ENCODE data around the gene KIF26B. TPM values are rescaled to one million over a fixed set of nuclear protein-coding genes. Genes with fewer than 3 reads are reported as not detected.

Gene KIF26B
- total RNA-seq, 1 experiment from 2014 or later: 0.04 TPM

- DNase-seq: no peak
- Histone ChIP-seq H3F3A (ENCODE audit: low read length, unreplicated experiment) (no peaks in the 10 kb centered on the region), H4K20me1 (ENCODE audit: low read length) (no peaks in the 10 kb centered on the region), H3K27ac (ENCODE audit: low read length) (no peak overlapping the region), H3K4me1 (ENCODE audit: insufficient read depth, low read length) (no peaks in the 10 kb centered on the region), H3K9me3 (ENCODE audit: low read length) (no peaks in the 10 kb centered on the region), H3K27me3 (ENCODE audit: low read length) (peaks cover 87% of the 10 kb centered on the region), H3K9ac (ENCODE audit: low read length) (no peak overlapping the region), H3K79me2 (ENCODE audit: low read length) (no peaks in the 10 kb centered on the region), H3K9me2 (replicated peaks; ENCODE audit: low read length) (no peaks in the 10 kb centered on the region), H3K4me2 (ENCODE audit: low read length) (no peak overlapping the region), H2AFZ (ENCODE audit: low read length) (no peak overlapping the region), H3K4me3 (ENCODE audit: low read length) (no peak overlapping the region), H3K36me3 (ENCODE audit: low read depth, low read length) (no peaks in the 10 kb centered on the region)
- BruUV-seq (replicated peaks): no TSS peak
- ATAC-seq: no peak
- POLR2A ChIA-PET (ENCODE audit: unreplicated experiment): interaction anchor here (0.6 kb wide), 1 partner anchor 19 kb away, joined by 6 read pairs; no protein-coding TSS in a partner anchor
- CTCF ChIA-PET: no interaction called here
- intact Hi-C loops (cut with micrococcal nuclease): no loop called here
- TF ChIP-seq CTCF (conservative IDR thresholded peaks at IDR 0.05; ENCODE audit: low read depth, low read length) (no peak), EZH2 (IDR thresholded peaks at IDR 0.05; ENCODE audit: low read length, unreplicated experiment) (no peak), EZH2phosphoT487 (IDR thresholded peaks at IDR 0.05; ENCODE audit: borderline replicate concordance, low read length) (no peak)
These were observed 249.7 kb downstream of the KIF26B start for GRCh38 chr1:245404527-245404926.

DNA sequence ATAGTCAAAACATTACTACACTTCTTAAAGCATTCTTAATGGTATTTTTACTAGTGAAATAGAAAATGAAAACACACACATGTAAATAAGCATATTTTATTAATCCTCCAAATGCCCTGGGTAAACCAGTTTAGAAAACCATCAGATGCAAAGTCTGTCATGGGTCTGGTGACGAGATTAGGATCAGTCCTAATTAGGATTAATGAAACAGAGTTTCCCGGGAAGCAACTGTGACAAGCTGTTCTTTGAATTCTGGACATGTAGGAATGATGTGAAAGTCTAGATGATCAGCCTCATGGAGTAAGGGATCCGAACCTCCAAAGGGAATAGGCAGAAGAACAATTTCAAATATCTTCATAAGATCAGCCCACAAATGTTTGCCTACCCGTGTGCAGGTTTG is 250.2 kb downstream of the KIF26B start:
- H3K4me3 ChIP-seq (ENCODE audit: low read length): no peak overlapping the region
- no peaks in the 10 kb centered on the region for H3F3A ChIP-seq (ENCODE audit: low read length, unreplicated experiment)
- POLR2A ChIA-PET (ENCODE audit: unreplicated experiment): interaction anchor here (0.6 kb wide), 1 partner anchor 19 kb away, joined by 6 read pairs; no protein-coding TSS in a partner anchor
- H3K27me3 ChIP-seq (ENCODE audit: low read length): peaks cover 83% of the 10 kb centered on the region
- H3K36me3 ChIP-seq (ENCODE audit: low read depth, low read length): no peaks in the 10 kb centered on the region
- TF ChIP-seq EZH2phosphoT487 (IDR thresholded peaks at IDR 0.05; ENCODE audit: borderline replicate concordance, low read length) (no peak), EZH2 (IDR thresholded peaks at IDR 0.05; ENCODE audit: low read length, unreplicated experiment) (peak; percentile 25)
- H3K9me2 ChIP-seq (replicated peaks; ENCODE audit: low read length): no peaks in the 10 kb centered on the region
- no peak overlapping the region for H2AFZ ChIP-seq (ENCODE audit: low read length)
- no peak overlapping the region for H3K4me2 ChIP-seq (ENCODE audit: low read length)
- H3K27ac ChIP-seq (ENCODE audit: low read length): no peak overlapping the region
- no peaks in the 10 kb centered on the region for H3K79me2 ChIP-seq (ENCODE audit: low read length)
- DNase-seq: no peak
- intact Hi-C loops (cut with micrococcal nuclease): no loop called here
- no peaks in the 10 kb centered on the region for H3K4me1 ChIP-seq (ENCODE audit: insufficient read depth, low read length)
- no TSS peak for BruUV-seq (replicated peaks)
- no peaks in the 10 kb centered on the region for H3K9me3 ChIP-seq (ENCODE audit: low read length)
- ATAC-seq: no peak
- CTCF ChIA-PET: no interaction called here
- H4K20me1 ChIP-seq (ENCODE audit: low read length): no peaks in the 10 kb centered on the region
- no peak overlapping the region for H3K9ac ChIP-seq (ENCODE audit: low read length)

DNA sequence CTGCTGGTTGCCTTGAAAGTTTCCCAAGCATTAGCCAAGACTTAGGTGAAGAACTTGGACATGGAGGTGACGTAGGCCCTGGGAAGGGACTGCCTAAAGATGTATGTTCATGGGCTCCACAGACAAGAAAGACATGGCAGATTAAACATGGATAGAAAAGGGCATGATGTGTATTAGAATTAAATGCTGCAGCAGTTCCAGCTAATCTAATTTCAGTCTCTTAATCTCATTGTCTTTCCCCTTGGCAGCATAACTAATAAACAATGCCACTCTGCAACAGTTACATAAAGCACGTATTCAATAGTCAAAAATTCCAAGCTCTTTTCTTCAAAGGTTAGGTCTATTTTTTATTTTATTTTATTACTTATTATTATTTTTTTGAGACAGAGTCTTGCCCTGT is 251.6 kb downstream of the KIF26B start:
- TF ChIP-seq EZH2phosphoT487 (IDR thresholded peaks at IDR 0.05; ENCODE audit: borderline replicate concordance, low read length) (no peak), EZH2 (IDR thresholded peaks at IDR 0.05; ENCODE audit: low read length, unreplicated experiment) (no peak)
- DNase-seq (no peak), ATAC-seq (no peak)
- Histone ChIP-seq H3K4me1 (ENCODE audit: insufficient read depth, low read length) (no peaks in the 10 kb centered on the region), H3K9ac (ENCODE audit: low read length) (no peak overlapping the region), H3K4me3 (ENCODE audit: low read length) (no peak overlapping the region), H2AFZ (ENCODE audit: low read length) (no peak overlapping the region), H4K20me1 (ENCODE audit: low read length) (no peaks in the 10 kb centered on the region), H3K9me2 (replicated peaks; ENCODE audit: low read length) (no peaks in the 10 kb centered on the region), H3K27ac (ENCODE audit: low read length) (no peak overlapping the region), H3K79me2 (ENCODE audit: low read length) (no peaks in the 10 kb centered on the region), H3K27me3 (ENCODE audit: low read length) (peaks cover 74% of the 10 kb centered on the region), H3K9me3 (ENCODE audit: low read length) (no peaks in the 10 kb centered on the region), H3K36me3 (ENCODE audit: low read depth, low read length) (no peaks in the 10 kb centered on the region), H3F3A (ENCODE audit: low read length, unreplicated experiment) (no peaks in the 10 kb centered on the region), H3K4me2 (ENCODE audit: low read length) (no peak overlapping the region)
- intact Hi-C loops (cut with micrococcal nuclease): no loop called here
- ChIA-PET CTCF (no interaction called here), POLR2A (ENCODE audit: unreplicated experiment) (no interaction called here)
- no TSS peak for BruUV-seq (replicated peaks)

DNA sequence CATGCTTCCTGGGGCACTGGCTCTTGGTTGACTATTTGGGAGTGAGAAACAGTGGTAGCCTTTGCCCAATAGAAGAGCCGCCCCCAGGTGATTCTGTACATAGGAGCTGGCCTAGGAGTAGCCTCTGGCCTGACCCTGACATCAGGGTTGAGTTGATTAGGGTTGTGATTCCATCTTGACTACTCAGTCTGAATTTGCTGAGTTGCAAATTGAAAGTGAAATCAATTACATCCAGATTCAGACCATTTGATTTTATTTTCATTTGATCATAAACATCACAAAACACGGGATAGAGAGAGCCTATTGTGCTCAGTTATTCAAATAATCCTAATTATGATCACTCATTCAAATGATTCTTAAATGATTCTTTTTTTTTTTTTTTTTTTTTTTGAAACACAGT is 253.2 kb downstream of the KIF26B start:
- H3K4me2 ChIP-seq (ENCODE audit: low read length): no peak overlapping the region
- H3K9me3 ChIP-seq (ENCODE audit: low read length): no peaks in the 10 kb centered on the region
- no peak overlapping the region for H3K27ac ChIP-seq (ENCODE audit: low read length)
- no peaks in the 10 kb centered on the region for H3K79me2 ChIP-seq (ENCODE audit: low read length)
- no TSS peak for BruUV-seq (replicated peaks)
- TF ChIP-seq CTCF (conservative IDR thresholded peaks at IDR 0.05; ENCODE audit: low read depth, low read length) (no peak), EZH2 (IDR thresholded peaks at IDR 0.05; ENCODE audit: low read length, unreplicated experiment) (no peak), EZH2phosphoT487 (IDR thresholded peaks at IDR 0.05; ENCODE audit: borderline replicate concordance, low read length) (no peak)
- ATAC-seq: no peak
- H2AFZ ChIP-seq (ENCODE audit: low read length): no peak overlapping the region
- no peaks in the 10 kb centered on the region for H3K36me3 ChIP-seq (ENCODE audit: low read depth, low read length)
- H3K27me3 ChIP-seq (ENCODE audit: low read length): peaks cover 73% of the 10 kb centered on the region
- no peaks in the 10 kb centered on the region for H3F3A ChIP-seq (ENCODE audit: low read length, unreplicated experiment)
- intact Hi-C loops (cut with micrococcal nuclease): no loop called here
- POLR2A ChIA-PET (ENCODE audit: unreplicated experiment): no interaction called here
- no peaks in the 10 kb centered on the region for H3K9me2 ChIP-seq (replicated peaks; ENCODE audit: low read length)
- H3K4me1 ChIP-seq (ENCODE audit: insufficient read depth, low read length): no peaks in the 10 kb centered on the region
- no peaks in the 10 kb centered on the region for H4K20me1 ChIP-seq (ENCODE audit: low read length)
- CTCF ChIA-PET: no interaction called here
- H3K4me3 ChIP-seq (ENCODE audit: low read length): no peak overlapping the region
- DNase-seq: no peak
- H3K9ac ChIP-seq (ENCODE audit: low read length): no peak overlapping the region
